Gastroesophageal sphincter (tissue), 3 donors: Measurements from ENCODE around the gene TCF7L2.

ENCODE experiments used
- CTCF ChIP-seq, 4 experiments: fragments of 200-600 bp in 2 of 4; fragments of 450-650 bp in 2 of 4; sonication (generic) in 1 of 4; IDR thresholded peaks; one replicate each; pipeline ENCODE4 v1.5.1; 2017 to 2019; ENCODE audit warnings: antibody characterized with exemption in 4 of 4, mild to moderate bottlenecking in 2 of 4, moderate library complexity in 2 of 4
- EP300 ChIP-seq: sonication (generic); formaldehyde crosslinking; IDR thresholded peaks from one replicate; pipeline ENCODE4 v1.6.1; 2017; ENCODE audit warnings: antibody characterized with exemption, mild to moderate bottlenecking
- POLR2A ChIP-seq, 2 donors: fragments of 450-650 bp; IDR thresholded peaks; one replicate each; pipeline ENCODE4 v1.6.1; 2017; ENCODE audit warnings: antibody characterized with exemption in 2 of 2, mild to moderate bottlenecking in 2 of 2, moderate library complexity in 1 of 2

GRCh38 chr10:113036619-113037018 lies 86.6 kb downstream of the TCF7L2 start:
- TF ChIP-seq CTCF (IDR thresholded peaks at IDR 0.05), result no peak
- TF ChIP-seq POLR2A (IDR thresholded peaks at IDR 0.05), result no peak
- TF ChIP-seq EP300, result no peak
